Dermis blood vessel endothelial cell (primary cell): ENCODE results near the gene NUP37. TPM values are rescaled to one million over a fixed set of nuclear protein-coding genes. Genes with fewer than 3 reads are reported as not detected.
"Not testable (repeated sequence)": the region's sequence is repeated elsewhere in the genome, so short reads cannot be mapped to it uniquely, and the experiment has no call there.

Experiments used
- DNase-seq: peaks from one replicate; pipeline ENCODE4 v3.0.0; 2010
- total RNA-seq: library from RNA; depleted of rRNA; stranded (reverse); fragments of >200 nt; gene quantifications from 2 replicates; pipeline ENCODE4 v1.2.3, GENCODE V29; 2014

NUP37 gene
- total RNA-seq, 1 donor from 2014 or later, result 45.4 TPM

- not testable (repeated sequence) for DNase-seq
These were observed 30.6 kb downstream of the NUP37 start for GRCh38 chr12:102089228-102089835.

- no peak for DNase-seq
These were observed 39.1 kb downstream of the NUP37 start for GRCh38 chr12:102080842-102081241.

GRCh38 chr12:102072092-102072491 lies 47.8 kb downstream of the NUP37 start:
- not testable (repeated sequence) for DNase-seq

GRCh38 chr12:102069707-102070106 lies 50.2 kb downstream of the NUP37 start:
- peak; percentile 40 for DNase-seq

GRCh38 chr12:102067574-102068258 lies 52.2 kb downstream of the NUP37 start:
- DNase-seq, result no peak

GRCh38 chr12:102064476-102064875 lies 55.4 kb downstream of the NUP37 start:
- no peak for DNase-seq

- DNase-seq, result peak; percentile 1
These were observed 56.8 kb downstream of the NUP37 start for GRCh38 chr12:102063069-102063468.

GRCh38 chr12:102062419-102062806 lies 57.5 kb downstream of the NUP37 start:
- DNase-seq, result no peak

GRCh38 chr12:102061560-102062418 lies 58.1 kb downstream of the NUP37 start, which contains the start of gene WASHC3:
TSS of gene WASHC3 (minus strand) at chr12:102061991. CDS start at chr12:102061962, 29 bp downstream.
- peak; percentile 94 for DNase-seq

GRCh38 chr12:102061096-102061559 lies 58.8 kb downstream of the NUP37 start:
- peak; percentile 8 for DNase-seq

GRCh38 chr12:102059343-102059742 lies 60.6 kb downstream of the NUP37 start:
- DNase-seq, result peak; percentile 3

GRCh38 chr12:102054345-102054744 lies 65.6 kb downstream of the NUP37 start:
- DNase-seq, result no peak

GRCh38 chr12:102053062-102053349 lies 66.9 kb downstream of the NUP37 start:
- no peak for DNase-seq

- DNase-seq, result no peak
These were observed 67.5 kb downstream of the NUP37 start for GRCh38 chr12:102052192-102053061.

- DNase-seq, result no peak
These were observed 68.4 kb downstream of the NUP37 start for GRCh38 chr12:102051431-102051965.

GRCh38 chr12:102050660-102051430 lies 69.1 kb downstream of the NUP37 start:
- DNase-seq, result no peak

- DNase-seq, result no peak
These were observed 76.0 kb downstream of the NUP37 start for GRCh38 chr12:102043928-102044327.

GRCh38 chr12:102033991-102034745 lies 85.7 kb downstream of the NUP37 start:
- DNase-seq, result no peak

GRCh38 chr12:102031852-102032251 lies 88.1 kb downstream of the NUP37 start:
- no peak for DNase-seq

- no peak for DNase-seq
These were observed 90.8 kb downstream of the NUP37 start for GRCh38 chr12:102029141-102029540.

GRCh38 chr12:102026728-102027127 lies 93.2 kb downstream of the NUP37 start:
- DNase-seq, result no peak
